HepG2 (cell line): ENCODE data around the gene DEFB128. TPM values are rescaled to one million over a fixed set of nuclear protein-coding genes. Genes with fewer than 3 reads are reported as not detected.

Experiments
- ATAC-seq: fragments of 200-7000 bp; cut with Tn5 transposase; 3 replicates; pipeline ENCODE4 v1.9.1; 2020; ENCODE audit warnings: mild to moderate bottlenecking, moderate library complexity
- BruUV-seq: library from RNA; stranded (reverse); fragments of 400-500 nt; replicated peaks from 2 replicates; lab custom pipeline; 2021; lab: Mats Ljungman, UMichigan
- CTCF ChIA-PET: fragments of 300-600 bp; formaldehyde crosslinking; extraction: SDS; loops from one replicate; lab custom pipeline; 2021; ENCODE audit warnings: low total read pairs, inconsistent platforms, low intra/inter-chr PET ratio; lab: Yijun Ruan, JAX
- POLR2A ChIA-PET: fragments of 350-600 bp; sonication (Branson Sonifier 250); formaldehyde crosslinking; loops from one replicate; lab custom pipeline; 2020; ENCODE audit warnings: antibody characterized with exemption, inconsistent platforms; lab: Yijun Ruan, JAX
- DNase-seq: peaks from one replicate; pipeline ENCODE4 v3.0.0-alpha.2; 2015; ENCODE audit warnings: low spot score
- FAIRE-seq: peaks from 3 replicates; lab custom pipeline; 2011; peaks lifted over from hg19 to GRCh38; lab: Jason Lieb, UNC
- H2AFZ ChIP-seq: one replicate; pipeline ENCODE4 v1.6.1; 2011; ENCODE audit warnings: low read length, inconsistent platforms
- H3K27ac ChIP-seq: fragments of 300-600 bp; 3 replicates; pipeline ENCODE4 v1.8.0; 2011; ENCODE audit warnings: mixed run types, mild to moderate bottlenecking, mixed read lengths, low read length, inconsistent platforms; ENCODE audit not compliant: insufficient read depth; ENCODE audit errors: extremely low read length
- H3K27me3 ChIP-seq, 2 experiments: fragments of 200-600 bp in 1 of 2; 2 replicates in 1 of 2; 3 replicates in 1 of 2; pipeline versions ENCODE4 v1.6.0 to v1.8.0; 2011; ENCODE audit warnings: low read length in 2 of 2, mild to moderate bottlenecking in 2 of 2, moderate library complexity in 2 of 2, inconsistent platforms in 1 of 2; ENCODE audit not compliant: insufficient read depth in 2 of 2, control insufficient read depth in 1 of 2
- H3K36me3 ChIP-seq, 2 experiments: fragments of 200-600 bp in 1 of 2; replicated peaks in 1 of 2; 2 replicates in 1 of 2; 3 replicates in 1 of 2; pipeline versions ENCODE4 v1.5.1 to v1.8.0; 2011; ENCODE audit warnings: low read length in 2 of 2, inconsistent platforms in 1 of 2; ENCODE audit not compliant: insufficient read depth in 2 of 2, control insufficient read depth in 1 of 2
- H3K4me1 ChIP-seq: 2 replicates; pipeline ENCODE4 v1.5.1; 2012; ENCODE audit warnings: low read length, inconsistent platforms; ENCODE audit not compliant: insufficient read depth
- H3K4me2 ChIP-seq: 2 replicates; pipeline ENCODE4 v1.6.0; 2011; ENCODE audit warnings: low read depth, low read length, inconsistent platforms
- H3K4me3 ChIP-seq, 3 experiments: fragments of 200-600 bp in 1 of 3; sonication (generic), shearing (Covaris generic) in 1 of 3; replicated peaks in 1 of 3; 2 replicates each; pipeline ENCODE4 v1.5.1; 2011 to 2016; ENCODE audit warnings: low read length in 3 of 3, inconsistent platforms in 2 of 3, low read depth in 2 of 3, mild to moderate bottlenecking in 2 of 3, control low read depth in 1 of 3, mixed read lengths in 1 of 3; ENCODE audit not compliant: insufficient read depth in 1 of 3
- H3K79me2 ChIP-seq: one replicate; pipeline ENCODE4 v1.6.1; 2011; ENCODE audit warnings: low read length, inconsistent platforms; ENCODE audit not compliant: insufficient read depth
- H3K9ac ChIP-seq: 2 replicates; pipeline ENCODE4 v1.6.0; 2011; ENCODE audit warnings: mild to moderate bottlenecking, low read depth, low read length, inconsistent platforms; ENCODE audit not compliant: insufficient read depth
- H3K9me3 ChIP-seq: 2 replicates; pipeline ENCODE4 v1.5.1; 2012; ENCODE audit warnings: mild to moderate bottlenecking, low read length
- H4K20me1 ChIP-seq: 2 replicates; pipeline ENCODE4 v1.6.0; 2011; ENCODE audit warnings: inconsistent platforms, mild to moderate bottlenecking, low read length, moderate library complexity; ENCODE audit not compliant: insufficient read depth
- AGO1 ChIP-seq: fragments of 200-400 bp; formaldehyde crosslinking; IDR thresholded peaks from 2 replicates; pipeline ENCODE4 v1.6.1; 2017; ENCODE audit warnings: mild to moderate bottlenecking, low read depth, low read length, moderate library complexity; ENCODE audit not compliant: poor library complexity, severe bottlenecking
- FOSL1 ChIP-seq: sonication (generic); formaldehyde crosslinking; IDR thresholded peaks from 2 replicates; pipeline ENCODE4 v1.9.0; 2021; ENCODE audit warnings: missing genetic modification reagents, borderline replicate concordance
- FOXA1 ChIP-seq, 2 experiments: fragments of 450-650 bp in 1 of 2; sonication (generic) in 1 of 2; formaldehyde crosslinking in 1 of 2; IDR thresholded peaks; 2 replicates each; pipeline versions ENCODE4 v1.4.0 to v1.6.1; 2016 to 2020; ENCODE audit warnings: missing genetic modification reagents in 1 of 2
- FOXK1 ChIP-seq: sonication (generic); formaldehyde crosslinking; IDR thresholded peaks from 2 replicates; pipeline ENCODE4 v1.4.0; 2020; ENCODE audit warnings: low read depth, missing genetic modification reagents, borderline replicate concordance
- SAFB2 ChIP-seq: sonication (generic); formaldehyde crosslinking; IDR thresholded peaks from 2 replicates; pipeline ENCODE4 v1.5.1; 2020; ENCODE audit warnings: missing genetic modification reagents, low read depth, mild to moderate bottlenecking, borderline replicate concordance
- SMAD1 ChIP-seq: sonication (generic); formaldehyde crosslinking; IDR thresholded peaks from 2 replicates; pipeline ENCODE4 v1.4.0; 2020; ENCODE audit warnings: missing genetic modification reagents, low read depth, mild to moderate bottlenecking, borderline replicate concordance
- TCF7 ChIP-seq: sonication (generic); IDR thresholded peaks from 2 replicates; pipeline ENCODE4 v1.6.1; 2016; ENCODE audit warnings: antibody characterized with exemption, low read depth
- ZFP36L2 ChIP-seq: sonication (generic); formaldehyde crosslinking; IDR thresholded peaks from 2 replicates; pipeline ENCODE4 v1.4.0; 2020; ENCODE audit warnings: missing genetic modification reagents
- ZFX ChIP-seq: sonication (generic); formaldehyde crosslinking; IDR thresholded peaks from 2 replicates; pipeline ENCODE4 v1.4.0; 2020; ENCODE audit warnings: mild to moderate bottlenecking, low read depth, missing genetic modification reagents, moderate library complexity
- ZNF296 ChIP-seq: sonication (generic); formaldehyde crosslinking; conservative IDR thresholded peaks from 2 replicates; pipeline ENCODE4 v1.5.0; 2020; ENCODE audit warnings: mild to moderate bottlenecking, missing genetic modification reagents
- ZNF451 ChIP-seq: sonication (generic); formaldehyde crosslinking; IDR thresholded peaks from 2 replicates; pipeline ENCODE4 v1.5.0; 2020; ENCODE audit warnings: mild to moderate bottlenecking, missing genetic modification reagents
- ZNF615 ChIP-seq: sonication (generic); formaldehyde crosslinking; IDR thresholded peaks from 2 replicates; pipeline ENCODE4 v1.5.0; 2020; ENCODE audit warnings: mild to moderate bottlenecking, missing genetic modification reagents, borderline replicate concordance
- ZNF703 ChIP-seq: sonication (generic); formaldehyde crosslinking; IDR thresholded peaks from 2 replicates; pipeline ENCODE4 v1.5.1; 2020; ENCODE audit warnings: missing genetic modification reagents, mild to moderate bottlenecking, moderate library complexity, borderline replicate concordance
- WGBS: methylation state at CpG from one replicate; pipeline ENCODE4 v1.1.6; 2017; ENCODE audit warnings: low lambda C conversion rate; 5-methylcytosine and 5-hydroxymethylcytosine counted together
- in situ Hi-C: cut with HindIII; loops from 2 replicates; pipeline ENCODE4 v1.10.0; 2017; ENCODE audit warnings: low pct_unique_long_range_greater_than_20kb; ENCODE audit not compliant: extremely low pct_ligation_motif_present
- intact Hi-C: fragments of 100-400 bp; cut with micrococcal nuclease; formaldehyde crosslinking; loops from one replicate; pipeline ENCODE4 v1.10.0; 2022; ENCODE audit not compliant: unreplicated experiment
- polyA plus RNA-seq, 8 experiments: library from polyadenylated mRNA; depleted of rRNA in 3 of 8; stranded (reverse) in 7 of 8; unstranded in 1 of 8; fragments of >200 nt; fragmentation: Illumina TruSeq in 4 of 8; extraction: Trizol in 4 of 8; gene quantifications; 2 replicates each; pipeline versions ENCODE4 v1.2.1 to v1.2.3, GENCODE V29; 2011 to 2016; ENCODE audit warnings: low read depth in 4 of 8, missing spikeins in 1 of 8, mixed read lengths in 1 of 8; ENCODE audit not compliant: insufficient read depth in 1 of 8
- total RNA-seq, 5 experiments: library from RNA; depleted of rRNA; stranded (reverse); fragments of >200 nt; fragmentation: Illumina TruSeq; extraction: Trizol; gene quantifications; 2 replicates each; pipeline ENCODE4 v1.2.3, GENCODE V29; 2016; ENCODE audit warnings: low read depth in 1 of 5
- TF ChIP-seq, protein P1 (sequence below): sonication (generic); formaldehyde crosslinking; IDR thresholded peaks from 2 replicates; pipeline ENCODE4 v1.4.0; 2020; ENCODE audit warnings: missing genetic modification reagents
- TF ChIP-seq, protein P2 (sequence below): sonication (generic); formaldehyde crosslinking; IDR thresholded peaks from 2 replicates; pipeline ENCODE4 v1.5.1; 2020; ENCODE audit warnings: missing genetic modification reagents, mild to moderate bottlenecking, borderline replicate concordance
- TF ChIP-seq, protein P3 (sequence below): sonication (generic); formaldehyde crosslinking; conservative IDR thresholded peaks from 2 replicates; pipeline ENCODE4 v1.8.0; 2022; ENCODE audit warnings: low read depth, missing genetic modification reagents
- TF ChIP-seq, protein P4 (sequence below): sonication (generic); formaldehyde crosslinking; IDR thresholded peaks from 2 replicates; pipeline ENCODE4 v1.5.0; 2020; ENCODE audit warnings: missing genetic modification reagents

DEFB128 gene
- total and polyA plus RNA-seq, 2 of the 13 experiments (the other 11 are each of a cell fraction or from before 2014, with no cell fraction given) = not detected

DNA sequence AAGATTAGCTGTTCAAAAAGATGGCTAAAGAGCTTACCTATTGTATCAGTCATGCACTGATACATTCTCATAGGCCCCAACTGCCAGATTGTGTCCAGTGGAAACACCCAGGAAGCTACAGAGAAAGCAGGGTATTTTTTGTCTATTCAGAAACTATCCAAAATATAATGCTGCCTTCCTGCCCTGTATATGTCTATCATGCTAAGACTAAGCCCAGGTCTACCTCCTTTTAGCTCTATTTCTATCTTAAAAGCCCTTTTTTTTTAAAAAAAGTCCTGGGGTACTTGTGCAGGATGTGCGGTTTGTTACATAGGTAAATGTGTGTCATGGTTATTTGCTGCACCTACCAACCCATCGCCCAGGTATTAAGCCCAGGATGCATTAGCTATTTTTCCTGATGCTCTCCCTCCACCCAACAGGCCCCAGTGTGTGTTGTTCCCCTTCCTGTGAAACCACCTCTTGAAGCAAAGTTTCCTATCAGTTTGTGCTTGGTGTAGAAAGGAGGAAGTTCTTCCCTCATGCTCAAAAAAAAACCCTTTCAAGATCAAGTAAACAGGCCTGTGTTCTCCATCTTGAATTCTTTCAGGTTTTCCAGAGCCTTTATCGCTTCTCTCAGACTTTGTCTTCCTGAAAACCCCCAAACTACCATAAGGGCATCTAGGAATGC lies 38.1 kb upstream of the DEFB128 start:
- intact Hi-C loops (no loop called here), in situ Hi-C loops (no loop called here)
- WGBS = 10% methylated on average over 3 of the region's 3 CpGs
- no peak overlapping the region for H3K4me2 ChIP-seq
- no peaks in the 10 kb centered on the region for H3K9me3 ChIP-seq
- no peak for TF ChIP-seq FOXK1 (CRISPR knock-in tag)
- no peak for TF ChIP-seq ZFP36L2 (CRISPR knock-in tag)
- TF ChIP-seq, protein P1, sequence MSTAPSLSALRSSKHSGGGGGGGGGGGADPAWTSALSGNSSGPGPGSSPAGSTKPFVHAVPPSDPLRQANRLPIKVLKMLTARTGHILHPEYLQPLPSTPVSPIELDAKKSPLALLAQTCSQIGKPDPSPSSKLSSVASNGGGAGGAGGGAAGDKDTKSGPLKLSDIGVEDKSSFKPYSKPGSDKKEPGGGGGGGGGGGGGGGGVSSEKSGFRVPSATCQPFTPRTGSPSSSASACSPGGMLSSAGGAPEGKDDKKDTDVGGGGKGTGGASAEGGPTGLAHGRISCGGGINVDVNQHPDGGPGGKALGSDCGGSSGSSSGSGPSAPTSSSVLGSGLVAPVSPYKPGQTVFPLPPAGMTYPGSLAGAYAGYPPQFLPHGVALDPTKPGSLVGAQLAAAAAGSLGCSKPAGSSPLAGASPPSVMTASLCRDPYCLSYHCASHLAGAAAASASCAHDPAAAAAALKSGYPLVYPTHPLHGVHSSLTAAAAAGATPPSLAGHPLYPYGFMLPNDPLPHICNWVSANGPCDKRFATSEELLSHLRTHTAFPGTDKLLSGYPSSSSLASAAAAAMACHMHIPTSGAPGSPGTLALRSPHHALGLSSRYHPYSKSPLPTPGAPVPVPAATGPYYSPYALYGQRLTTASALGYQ (CRISPR knock-in tag) = no peak
- no peak for TF ChIP-seq SAFB2 (CRISPR knock-in tag)
- no peak for TF ChIP-seq ZFX (CRISPR knock-in tag)
- no peak for TF ChIP-seq ZNF296
- no peak for TF ChIP-seq FOXA1 (IDR thresholded peaks at IDR 0.05)
- no peak for TF ChIP-seq FOXA1 (CRISPR knock-in tag; IDR thresholded peaks at IDR 0.05)
- TF ChIP-seq SMAD1 = no peak
- TF ChIP-seq ZNF703 (CRISPR knock-in tag) = no peak
- TF ChIP-seq AGO1 = no peak
- no peak for TF ChIP-seq ZNF451
- TF ChIP-seq TCF7 = no peak
- TF ChIP-seq, protein P2, sequence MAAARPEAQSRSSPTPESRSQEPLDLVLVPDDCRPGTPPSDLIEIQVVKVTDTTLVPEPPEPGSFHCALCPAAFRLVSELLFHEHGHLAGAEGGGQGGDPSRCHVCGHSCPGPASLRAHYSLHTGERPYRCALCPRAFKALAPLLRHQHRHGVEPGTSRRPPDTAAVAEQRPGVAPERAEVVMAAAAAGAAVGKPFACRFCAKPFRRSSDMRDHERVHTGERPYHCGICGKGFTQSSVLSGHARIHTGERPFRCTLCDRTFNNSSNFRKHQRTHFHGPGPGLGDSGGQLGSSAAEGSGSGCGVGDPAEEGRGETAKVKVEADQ = no peak
- TF ChIP-seq, protein P3, sequence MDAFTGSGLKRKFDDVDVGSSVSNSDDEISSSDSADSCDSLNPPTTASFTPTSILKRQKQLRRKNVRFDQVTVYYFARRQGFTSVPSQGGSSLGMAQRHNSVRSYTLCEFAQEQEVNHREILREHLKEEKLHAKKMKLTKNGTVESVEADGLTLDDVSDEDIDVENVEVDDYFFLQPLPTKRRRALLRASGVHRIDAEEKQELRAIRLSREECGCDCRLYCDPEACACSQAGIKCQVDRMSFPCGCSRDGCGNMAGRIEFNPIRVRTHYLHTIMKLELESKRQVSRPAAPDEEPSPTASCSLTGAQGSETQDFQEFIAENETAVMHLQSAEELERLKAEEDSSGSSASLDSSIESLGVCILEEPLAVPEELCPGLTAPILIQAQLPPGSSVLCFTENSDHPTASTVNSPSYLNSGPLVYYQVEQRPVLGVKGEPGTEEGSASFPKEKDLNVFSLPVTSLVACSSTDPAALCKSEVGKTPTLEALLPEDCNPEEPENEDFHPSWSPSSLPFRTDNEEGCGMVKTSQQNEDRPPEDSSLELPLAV (CRISPR knock-in tag) = no peak
- no peak for TF ChIP-seq ZNF615
- TF ChIP-seq, protein P4, sequence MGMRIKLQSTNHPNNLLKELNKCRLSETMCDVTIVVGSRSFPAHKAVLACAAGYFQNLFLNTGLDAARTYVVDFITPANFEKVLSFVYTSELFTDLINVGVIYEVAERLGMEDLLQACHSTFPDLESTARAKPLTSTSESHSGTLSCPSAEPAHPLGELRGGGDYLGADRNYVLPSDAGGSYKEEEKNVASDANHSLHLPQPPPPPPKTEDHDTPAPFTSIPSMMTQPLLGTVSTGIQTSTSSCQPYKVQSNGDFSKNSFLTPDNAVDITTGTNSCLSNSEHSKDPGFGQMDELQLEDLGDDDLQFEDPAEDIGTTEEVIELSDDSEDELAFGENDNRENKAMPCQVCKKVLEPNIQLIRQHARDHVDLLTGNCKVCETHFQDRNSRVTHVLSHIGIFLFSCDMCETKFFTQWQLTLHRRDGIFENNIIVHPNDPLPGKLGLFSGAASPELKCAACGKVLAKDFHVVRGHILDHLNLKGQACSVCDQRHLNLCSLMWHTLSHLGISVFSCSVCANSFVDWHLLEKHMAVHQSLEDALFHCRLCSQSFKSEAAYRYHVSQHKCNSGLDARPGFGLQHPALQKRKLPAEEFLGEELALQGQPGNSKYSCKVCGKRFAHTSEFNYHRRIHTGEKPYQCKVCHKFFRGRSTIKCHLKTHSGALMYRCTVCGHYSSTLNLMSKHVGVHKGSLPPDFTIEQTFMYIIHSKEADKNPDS (CRISPR knock-in tag) = no peak
- TF ChIP-seq FOSL1 (CRISPR knock-in tag) = no peak
- POLR2A ChIA-PET = no interaction called here
- H3K27me3 ChIP-seq = peaks cover 0 to 1% of the 10 kb centered on the region in 2 experiments; a peak in 3 of 5 replicates
- DNase-seq (no peak), ATAC-seq (no peak), FAIRE-seq (no peak)
- H3K79me2 ChIP-seq = no peaks in the 10 kb centered on the region
- no peak overlapping the region for H3K4me3 ChIP-seq
- no peaks in the 10 kb centered on the region for H3K4me1 ChIP-seq
- no peak overlapping the region for H3K9ac ChIP-seq
- H3K36me3 ChIP-seq = no peaks in the 10 kb centered on the region
- H2AFZ ChIP-seq = no peak overlapping the region
- H3K27ac ChIP-seq = no peak overlapping the region
- no TSS peak for BruUV-seq
- no peaks in the 10 kb centered on the region for H4K20me1 ChIP-seq
- CTCF ChIA-PET = no interaction called here
